NT2/D1 (cell line): ENCODE data around the gene GMPR2.

Source experiments
- YY1 ChIP-seq: IDR thresholded peaks from 2 replicates; pipeline ENCODE4 v1.6.1; 2011; ENCODE audit not compliant: insufficient read length, insufficient read depth
- ZNF274 ChIP-seq: IDR thresholded peaks from 2 replicates; pipeline ENCODE4 v1.6.1; 2011; ENCODE audit warnings: mild to moderate bottlenecking, low read depth, low read length

DNA sequence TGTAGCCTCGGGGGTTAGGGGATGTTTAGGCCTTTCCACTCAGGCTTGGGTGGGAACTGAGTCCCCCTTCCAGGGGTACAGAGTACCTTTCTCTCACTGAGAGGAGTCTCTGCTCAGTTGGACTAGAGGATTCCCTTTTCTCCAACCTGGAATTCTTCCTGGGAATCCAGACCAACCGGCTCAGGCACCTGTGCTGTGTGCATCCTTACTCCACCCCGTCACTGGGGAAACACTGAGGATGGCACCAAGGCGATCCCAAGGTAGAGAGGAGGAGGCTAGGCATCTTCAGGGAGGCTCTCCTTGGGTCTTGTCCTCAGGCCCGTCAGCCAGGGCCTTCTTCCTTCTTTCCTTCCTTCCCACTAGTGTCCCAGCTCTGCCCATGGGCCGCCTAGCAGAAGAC is 31.1 kb downstream of the GMPR2 start:
- TF ChIP-seq ZNF274: no peak
- no peak for TF ChIP-seq YY1
